GM19043 (cell line): ENCODE results near the gene TMEM175.
"Not testable (repeated sequence)": the region's sequence is repeated elsewhere in the genome, so short reads cannot be mapped to it uniquely, and the experiment has no call there.

Source experiments
- ATAC-seq: cut with Tn5 transposase; IDR thresholded peaks from one replicate; pipeline ENCODE4 v1.9.1; 2021; ENCODE audit warnings: low read depth; ENCODE audit not compliant: unreplicated experiment

Gene TMEM175

DNA sequence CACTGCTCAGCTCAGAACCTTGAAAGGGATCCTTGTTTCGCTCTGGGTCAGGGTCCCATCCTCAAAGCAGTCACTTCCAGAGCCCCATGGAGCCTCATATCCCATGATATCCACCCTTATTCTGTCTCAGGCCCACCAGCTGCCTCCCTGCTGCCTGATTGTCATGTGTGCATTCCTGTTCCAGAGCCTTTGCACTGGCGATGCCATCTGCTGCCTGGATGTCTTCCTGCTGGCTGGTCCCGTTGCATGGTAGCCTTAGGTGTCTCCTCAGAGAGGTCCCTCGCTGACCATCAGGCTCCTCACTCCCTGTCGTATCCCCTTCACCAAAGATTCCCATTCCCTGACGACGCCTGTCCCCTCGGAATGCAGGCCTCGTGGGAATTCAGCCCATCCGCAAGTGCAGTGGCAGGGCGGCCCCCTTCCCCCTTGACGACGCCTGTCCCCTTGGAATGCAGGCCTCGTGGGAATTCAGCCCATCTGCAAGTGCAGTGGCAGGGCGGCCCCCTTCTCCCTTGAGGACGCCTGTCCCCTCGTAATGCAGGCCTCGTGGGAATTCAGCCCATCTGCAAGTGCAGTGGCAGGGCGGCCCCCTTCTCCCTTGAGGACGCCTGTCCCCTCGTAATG is 67.1 kb downstream of the TMEM175 start:
- not testable (repeated sequence) for ATAC-seq

- no peak for ATAC-seq
Measured at GRCh38 chr4:999882-1000425, 67.7 kb downstream of the TMEM175 start.

DNA sequence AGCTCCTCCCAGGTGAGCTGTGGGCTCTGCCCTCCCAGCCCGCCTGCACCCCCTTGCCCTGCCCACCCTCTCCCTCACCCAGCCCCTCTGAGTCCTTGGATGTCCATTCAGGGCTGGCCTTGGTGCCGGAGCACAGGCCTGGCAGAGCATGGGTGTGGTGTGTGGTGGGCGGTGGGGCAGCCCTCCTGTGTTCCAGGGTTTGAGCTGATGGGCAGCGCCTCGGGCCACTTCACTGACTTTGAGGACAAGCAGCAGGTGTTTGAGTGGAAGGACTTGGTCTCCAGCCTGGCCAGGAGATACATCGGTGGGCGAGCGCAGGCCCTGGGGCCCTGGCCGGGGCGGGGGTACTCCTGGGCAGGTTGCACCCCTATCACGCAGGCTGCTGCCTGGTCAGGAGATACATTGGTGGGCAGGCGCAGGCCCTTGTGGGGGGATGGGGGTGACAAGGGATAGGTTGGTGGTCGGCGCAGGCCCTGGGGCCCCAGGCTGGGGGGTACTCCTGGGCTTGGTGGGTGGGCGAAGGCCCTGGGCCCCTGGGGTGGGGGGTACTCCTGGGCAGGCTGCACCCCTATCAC is 68.5 kb downstream of the TMEM175 start:
- no peak for ATAC-seq

DNA sequence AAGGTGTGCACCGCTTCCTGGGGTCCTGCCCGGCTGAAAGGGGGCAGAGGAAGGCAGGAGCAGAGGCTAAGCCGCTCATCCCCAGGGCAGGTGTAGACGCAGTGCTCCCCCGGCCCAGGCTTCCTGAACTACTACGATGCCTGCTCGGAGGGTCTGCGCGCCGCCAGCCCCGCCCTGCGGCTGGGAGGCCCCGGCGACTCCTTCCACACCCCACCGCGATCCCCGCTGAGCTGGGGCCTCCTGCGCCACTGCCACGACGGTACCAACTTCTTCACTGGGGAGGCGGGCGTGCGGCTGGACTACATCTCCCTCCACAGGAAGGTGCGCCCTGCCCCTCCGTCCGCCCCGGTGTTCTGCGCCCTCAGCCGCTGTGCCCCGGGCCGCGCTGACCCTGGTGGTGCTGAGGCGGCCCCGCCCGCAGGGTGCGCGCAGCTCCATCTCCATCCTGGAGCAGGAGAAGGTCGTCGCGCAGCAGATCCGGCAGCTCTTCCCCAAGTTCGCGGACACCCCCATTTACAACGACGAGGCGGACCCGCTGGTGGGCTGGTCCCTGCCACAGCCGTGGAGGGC is 69.4 kb downstream of the TMEM175 start:
- ATAC-seq, result no peak

DNA sequence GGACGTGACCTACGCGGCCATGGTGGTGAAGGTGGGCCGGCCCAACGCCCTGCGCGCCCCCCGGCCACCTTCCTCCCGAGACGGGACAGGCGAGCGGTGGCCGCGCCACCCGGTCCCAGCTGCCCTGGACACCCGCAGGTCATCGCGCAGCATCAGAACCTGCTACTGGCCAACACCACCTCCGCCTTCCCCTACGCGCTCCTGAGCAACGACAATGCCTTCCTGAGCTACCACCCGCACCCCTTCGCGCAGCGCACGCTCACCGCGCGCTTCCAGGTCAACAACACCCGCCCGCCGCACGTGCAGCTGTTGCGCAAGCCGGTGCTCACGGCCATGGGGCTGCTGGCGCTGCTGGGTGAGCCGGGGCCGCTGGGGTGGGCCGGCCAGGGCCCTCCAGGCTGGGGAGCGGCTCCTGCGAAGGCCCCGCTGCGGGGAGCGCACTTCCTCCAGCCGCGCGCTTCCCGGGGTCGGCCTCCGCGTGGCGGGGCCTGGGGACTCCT is 69.9 kb downstream of the TMEM175 start:
- no peak for ATAC-seq

DNA sequence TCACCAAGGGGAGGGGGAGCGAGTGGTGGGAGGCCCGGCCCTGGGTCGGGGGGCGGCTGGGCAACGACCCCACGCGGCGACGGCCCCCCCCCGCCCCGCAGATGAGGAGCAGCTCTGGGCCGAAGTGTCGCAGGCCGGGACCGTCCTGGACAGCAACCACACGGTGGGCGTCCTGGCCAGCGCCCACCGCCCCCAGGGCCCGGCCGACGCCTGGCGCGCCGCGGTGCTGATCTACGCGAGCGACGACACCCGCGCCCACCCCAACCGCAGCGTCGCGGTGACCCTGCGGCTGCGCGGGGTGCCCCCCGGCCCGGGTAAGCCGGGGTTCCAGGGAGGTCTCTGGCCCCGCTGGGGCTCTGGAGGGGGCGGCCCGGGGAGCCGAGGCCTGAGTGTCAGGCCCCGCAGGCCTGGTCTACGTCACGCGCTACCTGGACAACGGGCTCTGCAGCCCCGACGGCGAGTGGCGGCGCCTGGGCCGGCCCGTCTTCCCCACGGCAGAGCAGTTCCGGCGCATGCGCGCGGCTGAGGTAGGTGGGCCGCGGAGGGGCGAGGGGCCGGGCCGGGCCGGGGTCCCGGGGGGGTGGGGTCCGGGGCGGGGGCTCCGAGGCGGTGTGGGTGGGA is 70.5 kb downstream of the TMEM175 start:
- ATAC-seq, result no peak

- no peak for ATAC-seq
Measured at GRCh38 chr4:1003271-1004070, 71.2 kb downstream of the TMEM175 start.

DNA sequence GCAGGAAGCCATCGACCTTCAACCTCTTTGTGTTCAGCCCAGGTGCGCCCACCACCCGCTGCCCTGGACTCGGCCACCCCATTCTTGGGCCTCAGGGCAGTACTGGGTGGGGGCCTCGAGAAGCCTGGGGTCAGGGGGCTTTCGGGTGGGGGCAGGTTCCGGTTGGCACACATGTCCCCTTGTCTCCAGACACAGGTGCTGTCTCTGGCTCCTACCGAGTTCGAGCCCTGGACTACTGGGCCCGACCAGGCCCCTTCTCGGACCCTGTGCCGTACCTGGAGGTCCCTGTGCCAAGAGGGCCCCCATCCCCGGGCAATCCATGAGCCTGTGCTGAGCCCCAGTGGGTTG is 71.8 kb downstream of the TMEM175 start:
- ATAC-seq, result no peak

GRCh38 chr4:1004557-1005485 is 72.6 kb downstream of the TMEM175 start:
- no peak for ATAC-seq

- no peak for ATAC-seq
Measured at GRCh38 chr4:1006856-1007255, 74.6 kb downstream of the TMEM175 start.
